HG03103 (cell line): ENCODE measurements around the gene BLTP3B.
A peak's percentile ranks its signal among the peaks of the same experiment; 100 is the strongest.

ENCODE experiments used
- ATAC-seq: cut with Tn5 transposase; IDR thresholded peaks from one replicate; pipeline ENCODE4 v1.9.1; 2021; ENCODE audit warnings: low read depth; ENCODE audit not compliant: unreplicated experiment

The BLTP3B gene

GRCh38 chr12:100165356-100165755 is 22.7 kb upstream of the BLTP3B start:
- no peak for ATAC-seq

- ATAC-seq, result no peak
These were observed 21.6 kb upstream of the BLTP3B start for GRCh38 chr12:100164153-100164704.

- peak; percentile 100 for ATAC-seq
These were observed 20.9 kb upstream of the BLTP3B start for GRCh38 chr12:100163416-100164152.

GRCh38 chr12:100159391-100160104 is 16.9 kb upstream of the BLTP3B start:
- no peak for ATAC-seq

GRCh38 chr12:100158535-100158934 is 15.9 kb upstream of the BLTP3B start:
- ATAC-seq, result no peak

GRCh38 chr12:100157427-100157821 is 14.8 kb upstream of the BLTP3B start:
- ATAC-seq, result no peak

- ATAC-seq, result no peak
These were observed 14.2 kb upstream of the BLTP3B start for GRCh38 chr12:100156731-100157426.

- peak; percentile 59 for ATAC-seq
These were observed 12.0 kb upstream of the BLTP3B start for GRCh38 chr12:100154474-100155247.

GRCh38 chr12:100153131-100153530 is 10.5 kb upstream of the BLTP3B start:
- ATAC-seq, result no peak

- no peak for ATAC-seq
These were observed 9.1 kb upstream of the BLTP3B start for GRCh38 chr12:100151769-100152168.

- no peak for ATAC-seq
These were observed 3.6 kb upstream of the BLTP3B start for GRCh38 chr12:100146252-100146651.

- no peak for ATAC-seq
These were observed 3.0 kb upstream of the BLTP3B start for GRCh38 chr12:100145643-100146042.

- ATAC-seq, result peak; percentile 27
These were observed 450 bp downstream of the BLTP3B start for GRCh38 chr12:100141998-100142850.

GRCh38 chr12:100141666-100141997 is 1.0 kb downstream of the BLTP3B start:
- peak; percentile 13 for ATAC-seq

- no peak for ATAC-seq
These were observed 3.9 kb downstream of the BLTP3B start for GRCh38 chr12:100138803-100139098.

- ATAC-seq, result no peak
These were observed 4.4 kb downstream of the BLTP3B start for GRCh38 chr12:100138048-100138802.

- no peak for ATAC-seq
These were observed 9.5 kb downstream of the BLTP3B start for GRCh38 chr12:100133200-100133599.

- no peak for ATAC-seq
These were observed 14.2 kb downstream of the BLTP3B start for GRCh38 chr12:100128512-100128908.
